ENCODE data around the gene ST8SIA4. TPM values are rescaled to one million over a fixed set of nuclear protein-coding genes. Genes with fewer than 3 reads are reported as not detected.

The ST8SIA4 gene
- total and polyA plus RNA-seq, 4 donors = 0.10 to 19.7 (median 9.4) TPM

DNA sequence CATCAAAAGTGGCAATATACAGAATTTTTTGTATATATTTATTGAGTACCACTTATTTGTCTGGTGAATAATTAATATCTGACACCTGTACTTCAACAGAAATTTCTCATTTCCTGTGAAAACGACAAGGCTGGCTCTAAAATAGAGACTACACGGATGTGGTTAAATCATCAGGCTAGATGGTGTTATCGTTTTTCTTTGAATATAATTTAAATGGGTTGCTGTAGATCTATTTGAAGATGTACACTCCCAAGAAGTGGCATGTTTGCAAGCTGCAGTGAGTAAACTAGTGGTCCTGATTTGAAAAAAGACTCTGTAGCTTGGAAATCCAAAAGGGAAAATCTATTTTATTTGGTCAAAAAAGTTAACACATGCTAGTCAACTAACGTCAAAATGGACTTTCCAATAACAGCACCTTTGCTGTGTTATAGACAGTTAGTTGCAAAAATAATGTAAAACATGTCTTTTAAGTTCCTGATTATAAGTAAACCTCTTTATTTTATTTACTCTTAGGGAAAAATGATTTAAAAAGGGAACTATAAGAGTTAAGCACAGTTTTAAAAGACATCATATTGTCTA is 13.8 kb downstream of the ST8SIA4 start:
- Histone ChIP-seq H3K4me1 (ENCODE audit: control insufficient read depth in 1 of 2, insufficient read depth in 2 of 2, low read length in 2 of 2) (no peaks in the 10 kb centered on the region), H3K36me3 (ENCODE audit: control insufficient read depth in 1 of 2, insufficient read depth in 2 of 2, low read length in 1 of 2) (no peaks in the 10 kb centered on the region), H3K27ac (ENCODE audit: low read depth in 1 of 2, low read length in 2 of 2) (no peak overlapping the region), H3K4me3 (ENCODE audit: low read length in 2 of 2) (no peak overlapping the region), H3K27me3 (ENCODE audit: control insufficient read depth in 1 of 2, insufficient read depth in 2 of 2, low read length in 1 of 2) (no peaks in the 10 kb centered on the region), H3K9me3 (ENCODE audit: control insufficient read depth, low read length) (no peaks in the 10 kb centered on the region)
- ATAC-seq (ENCODE audit: low FRiP score) (no peak), DNase-seq (no peak)
- 71 to 72% methylated on average over 4 of the region's 4 CpGs for WGBS, 2 donors
- intact Hi-C loops (cut with DNase I) = no loop called here

DNA sequence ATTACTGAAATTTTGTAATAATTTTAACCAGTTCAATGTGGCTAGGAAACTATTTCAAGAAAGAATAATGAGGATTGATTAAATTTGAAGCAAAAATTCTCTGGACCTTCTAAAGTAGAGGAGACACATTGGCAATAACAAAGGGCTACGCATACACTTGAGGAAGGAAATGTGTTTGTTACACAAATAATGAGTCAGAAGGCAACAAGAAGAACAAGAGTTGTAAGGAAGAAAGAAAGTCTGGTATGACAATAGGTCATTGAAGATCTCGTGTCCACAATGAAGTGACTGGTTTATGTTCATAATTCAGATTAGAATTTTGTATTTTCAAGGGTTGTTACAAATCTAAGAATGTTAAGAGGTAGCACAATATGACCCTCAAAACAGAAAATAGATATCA is 25.8 kb downstream of the ST8SIA4 start:
- no peaks in the 10 kb centered on the region for H3K36me3 ChIP-seq (ENCODE audit: control insufficient read depth in 1 of 2, insufficient read depth in 2 of 2, low read length in 1 of 2)
- WGBS, 2 donors = 85 to 86% methylated on average over 2 of the region's 2 CpGs
- no peaks in the 10 kb centered on the region for H3K4me1 ChIP-seq (ENCODE audit: control insufficient read depth in 1 of 2, insufficient read depth in 2 of 2, low read length in 2 of 2)
- DNase-seq (no peak), ATAC-seq (ENCODE audit: low FRiP score) (no peak)
- H3K9me3 ChIP-seq (ENCODE audit: control insufficient read depth, low read length) = no peaks in the 10 kb centered on the region
- no peak overlapping the region for H3K4me3 ChIP-seq (ENCODE audit: low read length in 2 of 2)
- no peak overlapping the region for H3K27ac ChIP-seq (ENCODE audit: low read depth in 1 of 2, low read length in 2 of 2)
- no peaks in the 10 kb centered on the region for H3K27me3 ChIP-seq (ENCODE audit: control insufficient read depth in 1 of 2, insufficient read depth in 2 of 2, low read length in 1 of 2)
- intact Hi-C loops (cut with DNase I) = no loop called here

DNA sequence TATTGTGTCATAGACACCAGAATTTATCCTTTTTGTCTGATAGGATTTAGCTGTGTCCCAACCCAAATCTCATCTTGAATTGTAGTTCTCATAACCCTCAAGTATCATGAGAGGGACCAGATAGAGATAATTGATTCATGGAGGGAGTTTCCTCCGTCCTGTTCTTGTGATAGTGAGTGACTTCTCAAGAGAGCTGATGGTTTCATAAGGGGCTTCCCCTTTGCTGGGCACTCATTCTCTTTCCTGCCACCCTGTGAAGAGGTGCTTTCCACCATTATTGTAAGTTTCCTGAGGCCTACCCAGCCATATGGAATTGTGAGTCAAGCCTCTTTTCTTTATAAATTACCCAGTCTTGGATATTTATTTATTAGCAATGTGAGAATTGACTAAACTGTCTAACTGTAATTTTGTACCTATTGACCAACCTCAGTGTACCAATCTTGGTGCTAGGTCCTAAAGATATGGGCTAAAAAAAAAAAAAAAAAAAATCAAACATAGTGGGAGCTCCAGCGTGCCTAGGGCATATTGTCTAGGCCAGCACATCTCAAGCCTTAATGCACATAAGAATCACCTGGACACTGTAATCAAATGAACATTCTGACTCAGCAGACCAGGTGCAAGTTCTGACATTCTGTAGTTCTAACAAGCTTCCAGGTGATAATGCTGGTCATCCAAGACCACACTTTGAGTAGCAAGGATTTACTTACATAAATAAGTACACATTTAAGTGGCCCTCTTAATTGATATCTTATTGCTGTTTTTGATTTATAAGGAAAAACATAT is 30.5 kb downstream of the ST8SIA4 start:
- intact Hi-C loops (cut with DNase I) = no loop called here
- WGBS, 2 donors = 89 to 92% methylated on average over 2 of the region's 2 CpGs
- ATAC-seq (ENCODE audit: low FRiP score) = no peak
- H3K4me3 ChIP-seq (ENCODE audit: low read length in 2 of 2) = no peak overlapping the region
- no peaks in the 10 kb centered on the region for H3K4me1 ChIP-seq (ENCODE audit: control insufficient read depth in 1 of 2, insufficient read depth in 2 of 2, low read length in 2 of 2)
- no peaks in the 10 kb centered on the region for H3K27me3 ChIP-seq (ENCODE audit: control insufficient read depth in 1 of 2, insufficient read depth in 2 of 2, low read length in 1 of 2)
- H3K9me3 ChIP-seq (ENCODE audit: control insufficient read depth, low read length) = no peaks in the 10 kb centered on the region
- no peak for DNase-seq
- H3K27ac ChIP-seq (ENCODE audit: low read depth in 1 of 2, low read length in 2 of 2) = no peak overlapping the region
- no peaks in the 10 kb centered on the region for H3K36me3 ChIP-seq (ENCODE audit: control insufficient read depth in 1 of 2, insufficient read depth in 2 of 2, low read length in 1 of 2)

DNA sequence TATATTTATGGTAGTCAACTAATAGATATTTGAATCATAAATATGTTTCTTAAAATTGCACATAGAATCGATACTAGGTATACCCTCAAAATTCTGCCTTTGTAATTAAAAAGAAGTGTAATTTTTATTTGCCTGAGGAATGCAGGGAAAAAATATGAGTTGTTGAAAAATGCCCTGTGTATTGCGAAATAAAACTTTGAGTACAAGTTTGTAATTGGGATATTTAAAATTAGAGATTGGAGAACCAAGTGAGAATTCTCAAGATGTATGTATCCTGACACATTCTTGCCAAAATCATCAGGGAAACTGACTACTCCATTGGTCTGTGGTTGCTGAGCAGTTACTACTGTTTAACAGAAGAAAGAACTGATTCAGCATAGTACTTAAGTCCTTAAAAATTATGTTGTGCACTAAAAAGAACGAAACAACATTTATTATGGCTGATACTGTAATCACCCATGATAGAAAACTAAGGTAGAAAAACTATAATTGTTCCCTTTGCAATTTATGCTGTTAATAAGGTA is 36.0 kb downstream of the ST8SIA4 start:
- intact Hi-C loops (cut with DNase I) = no loop called here
- Histone ChIP-seq H3K9me3 (ENCODE audit: control insufficient read depth, low read length) (no peaks in the 10 kb centered on the region), H3K27ac (ENCODE audit: low read depth in 1 of 2, low read length in 2 of 2) (no peak overlapping the region), H3K27me3 (ENCODE audit: control insufficient read depth in 1 of 2, insufficient read depth in 2 of 2, low read length in 1 of 2) (no peaks in the 10 kb centered on the region), H3K4me3 (ENCODE audit: low read length in 2 of 2) (no peak overlapping the region), H3K36me3 (ENCODE audit: control insufficient read depth in 1 of 2, insufficient read depth in 2 of 2, low read length in 1 of 2) (no peaks in the 10 kb centered on the region), H3K4me1 (ENCODE audit: control insufficient read depth in 1 of 2, insufficient read depth in 2 of 2, low read length in 2 of 2) (no peaks in the 10 kb centered on the region)
- WGBS, 2 donors = 92 to 95% methylated on average over 3 of the region's 3 CpGs
- DNase-seq (no peak), ATAC-seq (ENCODE audit: low FRiP score) (no peak)

DNA sequence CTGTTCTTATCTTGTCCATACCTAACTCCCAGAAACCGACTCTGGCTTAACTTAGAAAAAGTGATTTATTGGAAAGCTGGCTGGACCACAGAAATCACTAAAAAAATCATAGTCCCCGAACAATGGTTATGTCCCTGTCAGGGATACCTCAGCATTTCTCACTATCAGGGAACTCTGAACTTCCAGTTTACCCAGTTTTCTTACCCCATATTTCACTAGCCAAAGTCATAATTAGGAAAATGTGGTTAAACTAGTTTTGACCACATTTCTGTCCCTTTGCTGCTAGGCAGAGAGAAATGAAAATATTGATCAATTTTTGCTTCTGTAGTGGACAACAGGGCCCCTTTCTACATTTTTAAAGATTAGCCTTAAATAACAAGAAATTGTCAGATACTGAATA is 38.2 kb downstream of the ST8SIA4 start:
- Histone ChIP-seq H3K27ac (ENCODE audit: low read depth in 1 of 2, low read length in 2 of 2) (no peak overlapping the region), H3K27me3 (ENCODE audit: control insufficient read depth in 1 of 2, insufficient read depth in 2 of 2, low read length in 1 of 2) (no peaks in the 10 kb centered on the region), H3K9me3 (ENCODE audit: control insufficient read depth, low read length) (no peaks in the 10 kb centered on the region), H3K4me1 (ENCODE audit: control insufficient read depth in 1 of 2, insufficient read depth in 2 of 2, low read length in 2 of 2) (no peaks in the 10 kb centered on the region), H3K36me3 (ENCODE audit: control insufficient read depth in 1 of 2, insufficient read depth in 2 of 2, low read length in 1 of 2) (no peaks in the 10 kb centered on the region), H3K4me3 (ENCODE audit: low read length in 2 of 2) (no peak overlapping the region)
- intact Hi-C loops (cut with DNase I) = no loop called here
- WGBS, 2 donors = 50 to 56% methylated on average over 2 of the region's 2 CpGs
- ATAC-seq (ENCODE audit: low FRiP score) (no peak), DNase-seq (no peak)

DNA sequence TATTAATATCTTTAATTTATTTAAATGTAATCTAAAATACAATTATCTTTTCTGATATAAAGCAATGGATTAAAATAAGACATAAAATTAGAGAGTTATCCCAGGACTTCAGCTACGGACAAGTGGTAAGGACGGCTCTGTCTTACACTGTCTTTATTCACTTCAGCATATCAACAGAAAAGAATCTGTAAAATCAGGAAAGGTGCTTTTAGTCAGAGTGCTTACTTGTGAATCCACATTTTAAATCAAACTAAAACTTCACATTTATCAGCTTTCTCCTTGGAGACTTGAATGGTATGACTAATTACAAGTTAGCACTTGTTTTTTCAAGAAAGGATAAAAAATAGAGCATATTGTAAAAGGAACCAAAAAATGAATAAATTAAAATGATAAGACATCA is 39.3 kb downstream of the ST8SIA4 start:
- H3K4me3 ChIP-seq (ENCODE audit: low read length in 2 of 2) = no peak overlapping the region
- no peak for ATAC-seq (ENCODE audit: low FRiP score)
- H3K27me3 ChIP-seq (ENCODE audit: control insufficient read depth in 1 of 2, insufficient read depth in 2 of 2, low read length in 1 of 2) = no peaks in the 10 kb centered on the region
- intact Hi-C loops (cut with DNase I) = no loop called here
- H3K27ac ChIP-seq (ENCODE audit: low read depth in 1 of 2, low read length in 2 of 2) = no peak overlapping the region
- WGBS, 2 donors = 95 to 100% methylated on average over 2 of the region's 2 CpGs
- H3K4me1 ChIP-seq (ENCODE audit: control insufficient read depth in 1 of 2, insufficient read depth in 2 of 2, low read length in 2 of 2) = no peaks in the 10 kb centered on the region
- H3K36me3 ChIP-seq (ENCODE audit: control insufficient read depth in 1 of 2, insufficient read depth in 2 of 2, low read length in 1 of 2) = no peaks in the 10 kb centered on the region
- H3K9me3 ChIP-seq (ENCODE audit: control insufficient read depth, low read length) = no peaks in the 10 kb centered on the region
- DNase-seq = no peak

DNA sequence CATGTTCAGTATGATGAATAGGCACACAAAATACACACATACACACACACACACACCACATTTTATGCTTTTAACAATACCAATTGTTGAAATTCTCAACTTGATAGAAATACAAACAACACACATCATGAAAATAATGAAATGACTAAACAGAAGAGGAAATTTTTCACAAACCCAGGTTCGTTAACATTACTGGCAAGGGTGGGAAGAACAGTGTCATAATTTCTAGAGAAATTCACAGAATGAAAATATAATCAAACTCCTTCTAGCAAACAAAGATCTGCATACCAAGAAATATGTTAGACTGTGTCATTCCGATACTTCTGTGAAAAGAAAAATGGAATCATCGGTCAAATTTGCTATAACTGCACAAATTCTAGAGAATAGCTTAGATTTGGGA is 41.9 kb downstream of the ST8SIA4 start:
- Histone ChIP-seq H3K4me1 (ENCODE audit: control insufficient read depth in 1 of 2, insufficient read depth in 2 of 2, low read length in 2 of 2) (no peaks in the 10 kb centered on the region), H3K27me3 (ENCODE audit: control insufficient read depth in 1 of 2, insufficient read depth in 2 of 2, low read length in 1 of 2) (no peaks in the 10 kb centered on the region), H3K36me3 (ENCODE audit: control insufficient read depth in 1 of 2, insufficient read depth in 2 of 2, low read length in 1 of 2) (no peaks in the 10 kb centered on the region), H3K4me3 (ENCODE audit: low read length in 2 of 2) (no peak overlapping the region), H3K9me3 (ENCODE audit: control insufficient read depth, low read length) (no peaks in the 10 kb centered on the region), H3K27ac (ENCODE audit: low read depth in 1 of 2, low read length in 2 of 2) (no peak overlapping the region)
- no peak for ATAC-seq (ENCODE audit: low FRiP score)
- intact Hi-C loops (cut with DNase I) = no loop called here
- no peak for DNase-seq
- 76 to 90% methylated on average over 3 of the region's 3 CpGs for WGBS, 2 donors

DNA sequence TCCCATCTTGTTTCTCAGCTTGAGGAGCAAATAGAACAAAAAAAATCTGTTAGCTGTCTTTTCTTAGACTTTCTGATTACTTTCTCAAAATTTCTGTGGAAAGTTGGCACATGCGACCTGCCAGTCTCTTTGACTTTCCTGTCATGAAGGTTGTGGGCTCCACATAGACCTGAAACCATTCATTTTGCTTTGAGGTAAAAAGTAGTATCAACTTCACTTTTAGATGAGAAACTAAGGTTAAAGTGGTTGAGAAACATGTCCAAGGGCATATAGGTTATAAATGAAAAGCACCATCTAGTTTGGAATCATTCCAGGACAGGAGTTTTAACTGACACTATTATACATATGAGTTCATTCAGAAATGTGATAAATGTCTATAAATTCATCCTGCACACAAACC is 42.7 kb downstream of the ST8SIA4 start:
- no peak overlapping the region for H3K27ac ChIP-seq (ENCODE audit: low read depth in 1 of 2, low read length in 2 of 2)
- WGBS, 2 donors = 91 to 92% methylated on average over 1 of the region's 1 CpG
- DNase-seq (no peak), ATAC-seq (ENCODE audit: low FRiP score) (no peak)
- no peaks in the 10 kb centered on the region for H3K36me3 ChIP-seq (ENCODE audit: control insufficient read depth in 1 of 2, insufficient read depth in 2 of 2, low read length in 1 of 2)
- H3K27me3 ChIP-seq (ENCODE audit: control insufficient read depth in 1 of 2, insufficient read depth in 2 of 2, low read length in 1 of 2) = no peaks in the 10 kb centered on the region
- no peaks in the 10 kb centered on the region for H3K4me1 ChIP-seq (ENCODE audit: control insufficient read depth in 1 of 2, insufficient read depth in 2 of 2, low read length in 2 of 2)
- intact Hi-C loops (cut with DNase I) = no loop called here
- H3K4me3 ChIP-seq (ENCODE audit: low read length in 2 of 2) = no peak overlapping the region
- no peaks in the 10 kb centered on the region for H3K9me3 ChIP-seq (ENCODE audit: control insufficient read depth, low read length)

DNA sequence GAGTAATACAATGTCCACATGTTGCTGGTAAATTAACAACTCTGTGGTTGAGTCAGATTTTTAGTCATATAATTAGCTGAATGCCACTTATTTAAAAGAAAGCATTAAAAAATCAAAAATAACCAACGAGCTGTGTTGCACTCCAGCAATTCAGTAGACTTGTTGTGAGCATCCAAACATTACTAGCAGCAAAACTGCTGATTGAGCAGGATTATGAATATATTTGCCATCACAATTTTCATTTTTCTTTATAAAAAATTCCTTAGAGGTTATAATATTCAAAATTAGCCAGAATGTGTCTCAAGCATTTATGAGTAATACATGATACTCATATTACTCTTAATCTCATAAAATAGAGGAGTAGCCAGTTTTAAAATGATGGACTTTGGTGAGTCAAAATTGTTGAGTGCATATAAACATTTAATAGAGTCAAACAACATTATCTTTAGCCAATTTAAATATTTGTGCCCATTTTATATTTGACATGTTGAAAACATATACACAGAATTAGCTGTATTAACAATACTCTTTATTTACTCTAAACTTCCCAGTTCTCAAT is 44.0 kb downstream of the ST8SIA4 start:
- intact Hi-C loops (cut with DNase I) = no loop called here

More for the DNA sequence above, 44.0 kb downstream of the ST8SIA4 start:
- H3K36me3 ChIP-seq (ENCODE audit: control insufficient read depth in 1 of 2, insufficient read depth in 2 of 2, low read length in 1 of 2) = no peaks in the 10 kb centered on the region
- H3K4me3 ChIP-seq (ENCODE audit: low read length in 2 of 2) = no peak overlapping the region
- 80 to 90% methylated on average over 1 of the region's 1 CpG for WGBS, 2 donors
- no peak overlapping the region for H3K27ac ChIP-seq (ENCODE audit: low read depth in 1 of 2, low read length in 2 of 2)
- H3K9me3 ChIP-seq (ENCODE audit: control insufficient read depth, low read length) = no peaks in the 10 kb centered on the region
- H3K4me1 ChIP-seq (ENCODE audit: control insufficient read depth in 1 of 2, insufficient read depth in 2 of 2, low read length in 2 of 2) = no peaks in the 10 kb centered on the region
- DNase-seq = no peak
- H3K27me3 ChIP-seq (ENCODE audit: control insufficient read depth in 1 of 2, insufficient read depth in 2 of 2, low read length in 1 of 2) = no peaks in the 10 kb centered on the region
- no peak for ATAC-seq (ENCODE audit: low FRiP score)

Data from aorta (tissue), 5 donors.